Fibroblast of lung (primary cell): ENCODE measurements around the gene STARD5.

Source experiments
- CTCF ChIP-seq, 2 donors: IDR thresholded peaks in 1 of 2; conservative IDR thresholded peaks in 1 of 2; 1 replicate in 1 of 2; 2 replicates in 1 of 2; pipeline ENCODE4 v1.5.1; 2011 to 2012; ENCODE audit warnings: low read length in 2 of 2, control low read depth in 1 of 2, inconsistent platforms in 1 of 2, low read depth in 1 of 2, mild to moderate bottlenecking in 1 of 2
- EZH2 ChIP-seq: IDR thresholded peaks from 2 replicates; pipeline ENCODE4 v1.5.1; 2012; ENCODE audit warnings: low read length, control low read depth, mild to moderate bottlenecking; ENCODE audit errors: missing control alignments

GRCh38 chr15:81282911-81283310 lies 41.0 kb downstream of the STARD5 start:
- TF ChIP-seq CTCF (conservative IDR thresholded peaks at IDR 0.05 in 1 of 2, IDR thresholded peaks at IDR 0.05 in 1 of 2; ENCODE audit: low read depth in 1 of 2, low read length in 2 of 2) (no peak), EZH2 (no peak)
